CD4-positive, alpha-beta T cell (primary cell): ENCODE measurements around the gene OR51E2. TPM values are rescaled to one million over a fixed set of nuclear protein-coding genes. Genes with fewer than 3 reads are reported as not detected.

Experiments used
- ATAC-seq: fragments of 200-7000 bp; cut with Tn5 transposase; one replicate; pipeline ENCODE4 v1.10.0; 2022; ENCODE audit warnings: mild to moderate bottlenecking; ENCODE audit not compliant: poor library complexity
- CTCF ChIA-PET: fragments of 350-600 bp; sonication (Branson Sonifier 250); formaldehyde crosslinking; loops from one replicate; lab custom pipeline; 2021; ENCODE audit warnings: antibody characterized with exemption, inconsistent platforms; lab: Charles Lee
- POLR2A ChIA-PET: fragments of 350-600 bp; sonication (Branson Sonifier 250); formaldehyde crosslinking; loops from one replicate; lab custom pipeline; 2021; ENCODE audit warnings: antibody characterized with exemption, inconsistent platforms; lab: Charles Lee
- DNase-seq, 14 experiments: peaks; one replicate each; pipeline ENCODE4 v3.0.0-alpha.2; 2013 to 2020; ENCODE audit warnings: mixed read lengths in 2 of 14
- H3K27ac ChIP-seq, 2 donors: one replicate each; pipeline versions ENCODE4 v1.5.1 to v1.7.0; 2013; ENCODE audit warnings: low read length in 2 of 2, low read depth in 1 of 2, mild to moderate bottlenecking in 1 of 2
- H3K27me3 ChIP-seq, 2 experiments: 1 replicate in 1 of 2; 2 replicates in 1 of 2; pipeline versions ENCODE4 v1.6.1 to v1.7.0; 2013; ENCODE audit warnings: low read length in 2 of 2, control low read depth in 1 of 2, mild to moderate bottlenecking in 1 of 2, moderate library complexity in 1 of 2; ENCODE audit not compliant: insufficient read depth in 2 of 2, control insufficient read depth in 1 of 2
- H3K36me3 ChIP-seq: one replicate; pipeline ENCODE4 v1.6.1; 2013; ENCODE audit warnings: low read length, control low read depth; ENCODE audit not compliant: insufficient read depth
- H3K4me1 ChIP-seq: one replicate; pipeline ENCODE4 v1.6.1; 2013; ENCODE audit warnings: low read length, control low read depth; ENCODE audit not compliant: insufficient read depth
- H3K4me3 ChIP-seq: one replicate; pipeline ENCODE4 v1.5.1; 2013; ENCODE audit warnings: mild to moderate bottlenecking, low read length, moderate library complexity
- H3K9me3 ChIP-seq, 2 experiments: 1 replicate in 1 of 2; 2 replicates in 1 of 2; pipeline versions ENCODE4 v1.6.1 to v1.7.0; 2013; ENCODE audit warnings: low read length in 2 of 2, mild to moderate bottlenecking in 2 of 2, control low read depth in 1 of 2, moderate library complexity in 1 of 2; ENCODE audit not compliant: control insufficient read depth in 1 of 2, insufficient read depth in 1 of 2
- H3K27ac Mint-ChIP-seq: one replicate; pipeline ENCODE4 v1.8.0; 2020; ENCODE audit warnings: mixed read lengths
- H3K27me3 Mint-ChIP-seq: one replicate; pipeline ENCODE4 v1.8.0; 2021; ENCODE audit warnings: mixed read lengths
- H3K36me3 Mint-ChIP-seq: one replicate; pipeline ENCODE4 v1.8.0; 2021; ENCODE audit warnings: low read depth, mixed read lengths
- H3K4me1 Mint-ChIP-seq: one replicate; pipeline ENCODE4 v1.8.0; 2021; ENCODE audit warnings: low read depth, mixed read lengths
- H3K4me3 Mint-ChIP-seq: one replicate; pipeline ENCODE4 v1.8.0; 2020; ENCODE audit warnings: mild to moderate bottlenecking, mixed read lengths
- H3K9me3 Mint-ChIP-seq: one replicate; pipeline ENCODE4 v1.8.0; 2020; ENCODE audit warnings: mixed read lengths
- intact Hi-C, 2 experiments: fragments of 100-400 bp; cut with DNase I in 1 of 2; cut with micrococcal nuclease in 1 of 2; formaldehyde crosslinking; loops; one replicate each; pipeline versions ENCODE4 v1.15.1 to v1.9.0; 2023 to 2025; cut with DNase I, micrococcal nuclease
- total RNA-seq, 174 experiments: library from RNA in 2 of 174; stranded (reverse) in 2 of 174; gene quantifications; one replicate each; pipeline ENCODE4 v1.2.3 and lab custom pipeline; 2021 to 2026
- TF ChIP-seq, protein P1 (sequence below): fragments of 200-600 bp; IDR thresholded peaks from one replicate; pipeline ENCODE4 v1.8.0; 2022; ENCODE audit warnings: antibody characterized with exemption, mild to moderate bottlenecking

Gene OR51E2
- total RNA-seq, 2 experiments from 2014 or later = not detected

DNA sequence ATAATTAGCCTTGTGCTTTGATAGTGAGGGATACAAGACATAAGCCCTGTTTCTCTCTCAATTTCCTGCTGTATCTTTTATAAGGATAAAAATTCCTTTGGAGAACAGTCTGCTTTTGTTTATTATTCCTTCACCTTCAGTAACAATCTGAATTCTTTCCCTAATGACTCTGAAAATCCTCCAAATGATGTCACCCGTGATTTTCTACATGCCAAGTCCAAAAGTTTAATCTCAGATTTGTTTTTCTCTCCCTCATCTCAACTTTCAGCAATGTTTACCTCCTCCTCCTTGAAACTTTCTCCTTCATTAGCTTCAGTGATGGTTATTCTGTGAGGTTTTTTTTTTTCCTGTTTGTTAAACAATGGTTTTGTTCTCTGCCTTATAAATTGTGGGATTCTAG lies 2.2 kb downstream of the OR51E2 start:
- peaks cover 10% of the 10 kb centered on the region for H3K27me3 Mint-ChIP-seq
- ATAC-seq (no peak), DNase-seq (no peak)
- Histone ChIP-seq H3K27me3 (no peaks in the 10 kb centered on the region), H3K36me3 (no peaks in the 10 kb centered on the region), H3K4me1 (no peaks in the 10 kb centered on the region), H3K4me3 (no peak overlapping the region), H3K27ac (no peak overlapping the region), H3K9me3 (no peaks in the 10 kb centered on the region)
- no peak overlapping the region for H3K27ac Mint-ChIP-seq
- ChIA-PET CTCF (no interaction called here), POLR2A (no interaction called here)
- no peaks in the 10 kb centered on the region for H3K4me1 Mint-ChIP-seq
- H3K36me3 Mint-ChIP-seq = no peaks in the 10 kb centered on the region
- TF ChIP-seq, protein P1, sequence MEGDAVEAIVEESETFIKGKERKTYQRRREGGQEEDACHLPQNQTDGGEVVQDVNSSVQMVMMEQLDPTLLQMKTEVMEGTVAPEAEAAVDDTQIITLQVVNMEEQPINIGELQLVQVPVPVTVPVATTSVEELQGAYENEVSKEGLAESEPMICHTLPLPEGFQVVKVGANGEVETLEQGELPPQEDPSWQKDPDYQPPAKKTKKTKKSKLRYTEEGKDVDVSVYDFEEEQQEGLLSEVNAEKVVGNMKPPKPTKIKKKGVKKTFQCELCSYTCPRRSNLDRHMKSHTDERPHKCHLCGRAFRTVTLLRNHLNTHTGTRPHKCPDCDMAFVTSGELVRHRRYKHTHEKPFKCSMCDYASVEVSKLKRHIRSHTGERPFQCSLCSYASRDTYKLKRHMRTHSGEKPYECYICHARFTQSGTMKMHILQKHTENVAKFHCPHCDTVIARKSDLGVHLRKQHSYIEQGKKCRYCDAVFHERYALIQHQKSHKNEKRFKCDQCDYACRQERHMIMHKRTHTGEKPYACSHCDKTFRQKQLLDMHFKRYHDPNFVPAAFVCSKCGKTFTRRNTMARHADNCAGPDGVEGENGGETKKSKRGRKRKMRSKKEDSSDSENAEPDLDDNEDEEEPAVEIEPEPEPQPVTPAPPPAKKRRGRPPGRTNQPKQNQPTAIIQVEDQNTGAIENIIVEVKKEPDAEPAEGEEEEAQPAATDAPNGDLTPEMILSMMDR = no peak
- intact Hi-C loops = no loop called here
- no peak overlapping the region for H3K4me3 Mint-ChIP-seq
- no peaks in the 10 kb centered on the region for H3K9me3 Mint-ChIP-seq

GRCh38 chr11:4684631-4685285 lies 12.9 kb downstream of the OR51E2 start:
- no peak overlapping the region for H3K4me3 Mint-ChIP-seq
- no peaks in the 10 kb centered on the region for H3K9me3 ChIP-seq
- CTCF ChIA-PET = no interaction called here

DNA sequence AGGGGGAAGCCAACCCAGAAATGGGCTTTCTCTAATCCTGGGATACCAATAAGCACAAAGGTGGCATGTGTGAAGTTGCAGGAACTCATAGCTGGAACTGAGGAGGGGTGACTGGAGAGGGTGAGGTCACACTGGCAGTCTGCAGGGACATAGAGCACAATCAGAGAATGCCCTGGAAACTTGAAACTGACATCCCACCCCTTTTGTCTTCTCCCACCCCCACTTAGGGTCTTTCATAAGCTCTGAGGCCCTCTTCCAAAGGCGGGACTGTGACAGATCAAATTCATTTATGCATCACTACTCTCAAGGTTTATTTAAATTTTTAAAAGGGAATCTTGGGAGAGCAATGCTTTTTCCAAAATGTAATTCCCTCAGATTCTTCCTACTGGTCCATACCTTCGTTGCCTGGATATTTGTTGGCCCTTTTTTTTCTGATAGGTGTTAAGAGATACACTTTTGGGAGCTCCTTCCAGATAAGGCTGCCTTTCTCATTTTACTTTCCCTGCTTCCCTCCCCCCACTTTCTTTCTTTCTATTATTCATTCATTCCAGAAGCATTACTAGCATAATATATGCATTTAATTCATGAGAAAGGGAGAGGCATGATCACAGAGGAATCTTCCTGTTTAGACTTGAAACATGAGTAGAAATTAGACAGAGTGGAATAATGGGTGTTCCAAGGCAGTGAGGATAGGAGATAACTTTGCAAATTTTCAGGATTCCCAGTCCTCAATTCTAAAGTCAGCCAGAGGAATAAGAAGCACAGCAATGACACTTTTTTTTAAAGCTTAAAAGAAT lies 14.8 kb downstream of the OR51E2 start:
- peaks cover 5% of the 10 kb centered on the region for H3K27me3 Mint-ChIP-seq
- H3K36me3 Mint-ChIP-seq = no peaks in the 10 kb centered on the region
- H3K27me3 ChIP-seq = peaks cover 0 to 4% of the 10 kb centered on the region in 2 experiments
- POLR2A ChIA-PET = no interaction called here
- H3K4me3 ChIP-seq = no peak overlapping the region
- CTCF ChIA-PET = no interaction called here
- DNase-seq (no peak), ATAC-seq (no peak)
- no peaks in the 10 kb centered on the region for H3K4me1 Mint-ChIP-seq
- H3K4me3 Mint-ChIP-seq = no peak overlapping the region
- no peaks in the 10 kb centered on the region for H3K4me1 ChIP-seq
- TF ChIP-seq, protein P1 = no peak
- H3K36me3 ChIP-seq = no peaks in the 10 kb centered on the region
- no peak overlapping the region for H3K27ac Mint-ChIP-seq
- no peaks in the 10 kb centered on the region for H3K9me3 Mint-ChIP-seq
- no peaks in the 10 kb centered on the region for H3K9me3 ChIP-seq
- H3K27ac ChIP-seq = no peak overlapping the region
- intact Hi-C loops = no loop called here

More at GRCh38 chr11:4684631-4685285, 12.9 kb downstream of the OR51E2 start:
- H3K36me3 Mint-ChIP-seq = no peaks in the 10 kb centered on the region
- DNase-seq (no peak), ATAC-seq (no peak)
- H3K27ac Mint-ChIP-seq = no peak overlapping the region
- peaks cover 0 to 1% of the 10 kb centered on the region in 2 experiments for H3K27me3 ChIP-seq
- POLR2A ChIA-PET = no interaction called here
- H3K9me3 Mint-ChIP-seq = no peaks in the 10 kb centered on the region
- intact Hi-C loops = no loop called here
- peaks cover 1% of the 10 kb centered on the region for H3K27me3 Mint-ChIP-seq
- no peaks in the 10 kb centered on the region for H3K4me1 Mint-ChIP-seq
- no peaks in the 10 kb centered on the region for H3K36me3 ChIP-seq
- H3K27ac ChIP-seq = no peak overlapping the region
- H3K4me1 ChIP-seq = no peaks in the 10 kb centered on the region
- H3K4me3 ChIP-seq = no peak overlapping the region
- TF ChIP-seq, protein P1 = no peak
